Neural crest cell (in vitro differentiated cells): ENCODE results near the gene LPIN2. TPM values are rescaled to one million over a fixed set of nuclear protein-coding genes. Genes with fewer than 3 reads are reported as not detected.

Experiments
- DNase-seq: peaks from one replicate; pipeline ENCODE4 v3.0.0; 2021; ENCODE audit warnings: low read depth, mixed read lengths, low spot score
- H3K27ac Mint-ChIP-seq: one replicate; pipeline ENCODE4 v1.8.0; 2021; ENCODE audit warnings: mild to moderate bottlenecking, mixed read lengths; ENCODE audit not compliant: unreplicated experiment
- H3K27me3 Mint-ChIP-seq: 2 replicates; pipeline ENCODE4 v1.8.0; 2021; ENCODE audit warnings: low read depth, mild to moderate bottlenecking, mixed read lengths
- H3K36me3 Mint-ChIP-seq: 2 replicates; pipeline ENCODE4 v1.8.0; 2021; ENCODE audit warnings: low read depth, mild to moderate bottlenecking, mixed read lengths
- H3K4me1 Mint-ChIP-seq: 2 replicates; pipeline ENCODE4 v1.8.0; 2021; ENCODE audit warnings: mixed read lengths
- H3K4me3 Mint-ChIP-seq: one replicate; pipeline ENCODE4 v1.8.0; 2021; ENCODE audit warnings: mild to moderate bottlenecking, mixed read lengths
- H3K9me3 Mint-ChIP-seq: 2 replicates; pipeline ENCODE4 v1.8.0; 2021; ENCODE audit warnings: mixed read lengths
- CTCF ChIP-seq: fragments of 200-600 bp; sonication (generic); conservative IDR thresholded peaks from 2 replicates; pipeline ENCODE4 v1.5.0; 2021; ENCODE audit warnings: antibody characterized with exemption, mild to moderate bottlenecking
- total RNA-seq: library from RNA; stranded (reverse); gene quantifications from 2 replicates; pipeline ENCODE4 v1.2.1, GENCODE V29; 2021

LPIN2 gene
- total RNA-seq, 1 donor from 2014 or later: 22.6 TPM

- peaks cover 27% of the 10 kb centered on the region for H3K4me1 Mint-ChIP-seq
- H3K27me3 Mint-ChIP-seq: no peaks in the 10 kb centered on the region
- DNase-seq: no peak
- H3K4me3 Mint-ChIP-seq: no peak overlapping the region
- no peaks in the 10 kb centered on the region for H3K36me3 Mint-ChIP-seq
- H3K27ac Mint-ChIP-seq: no peak overlapping the region
- H3K9me3 Mint-ChIP-seq: no peaks in the 10 kb centered on the region
- TF ChIP-seq CTCF: no peak
These were observed 28.9 kb upstream of the LPIN2 start for GRCh38 chr18:3041843-3042242.

- no peak for TF ChIP-seq CTCF
- DNase-seq: no peak
- H3K9me3 Mint-ChIP-seq: no peaks in the 10 kb centered on the region
- no peak overlapping the region for H3K4me3 Mint-ChIP-seq
- H3K27ac Mint-ChIP-seq: no peak overlapping the region
- peaks cover 17% of the 10 kb centered on the region for H3K4me1 Mint-ChIP-seq
- no peaks in the 10 kb centered on the region for H3K36me3 Mint-ChIP-seq
- H3K27me3 Mint-ChIP-seq: no peaks in the 10 kb centered on the region
These were observed 27.9 kb upstream of the LPIN2 start for GRCh38 chr18:3040881-3041280.

GRCh38 chr18:3040173-3040572 lies 27.2 kb upstream of the LPIN2 start:
- Mint-ChIP-seq H3K27me3 (no peaks in the 10 kb centered on the region), H3K9me3 (no peaks in the 10 kb centered on the region), H3K4me1 (peaks cover 12% of the 10 kb centered on the region), H3K36me3 (no peaks in the 10 kb centered on the region), H3K27ac (no peak overlapping the region), H3K4me3 (no peak overlapping the region)
- no peak for DNase-seq
- TF ChIP-seq CTCF: no peak

- Mint-ChIP-seq H3K27me3 (no peaks in the 10 kb centered on the region), H3K36me3 (no peaks in the 10 kb centered on the region), H3K4me3 (no peak overlapping the region), H3K9me3 (no peaks in the 10 kb centered on the region), H3K4me1 (peaks cover 11% of the 10 kb centered on the region), H3K27ac (no peak overlapping the region)
- DNase-seq: no peak
- TF ChIP-seq CTCF: no peak
These were observed 24.5 kb upstream of the LPIN2 start for GRCh38 chr18:3037423-3037915.

- no peak for TF ChIP-seq CTCF
- no peaks in the 10 kb centered on the region for H3K27me3 Mint-ChIP-seq
- no peak for DNase-seq
- no peak overlapping the region for H3K27ac Mint-ChIP-seq
- H3K9me3 Mint-ChIP-seq: no peaks in the 10 kb centered on the region
- H3K4me1 Mint-ChIP-seq: peaks cover 11% of the 10 kb centered on the region
- no peaks in the 10 kb centered on the region for H3K36me3 Mint-ChIP-seq
- H3K4me3 Mint-ChIP-seq: no peak overlapping the region
These were observed 23.2 kb upstream of the LPIN2 start for GRCh38 chr18:3036108-3036507.

- TF ChIP-seq CTCF: no peak
- Mint-ChIP-seq H3K4me1 (peaks cover 11% of the 10 kb centered on the region), H3K27ac (no peak overlapping the region), H3K4me3 (no peak overlapping the region), H3K36me3 (no peaks in the 10 kb centered on the region), H3K27me3 (no peaks in the 10 kb centered on the region), H3K9me3 (no peaks in the 10 kb centered on the region)
- no peak for DNase-seq
These were observed 22.7 kb upstream of the LPIN2 start for GRCh38 chr18:3035635-3036034.
